H1 (cell line): Measurements from ENCODE around the gene GPS1. TPM values are rescaled to one million over a fixed set of nuclear protein-coding genes. Genes with fewer than 3 reads are reported as not detected.
A peak's percentile ranks its signal among the peaks of the same experiment; 100 is the strongest.

Experiments used
- CTCF ChIA-PET: fragments of 300-600 bp; sonication (Branson Sonifier 250); formaldehyde crosslinking; loops from one replicate; lab custom pipeline; 2021; ENCODE audit not compliant: partially characterized antibody; lab: Charles Lee
- POLR2A ChIA-PET: fragments of 300-600 bp; sonication (Branson Sonifier 250); formaldehyde crosslinking; loops from one replicate; lab custom pipeline; 2021; ENCODE audit warnings: inconsistent platforms; ENCODE audit not compliant: partially characterized antibody; lab: Charles Lee
- DNase-seq, 2 experiments: peaks; one replicate each; pipeline versions ENCODE4 v3.0.0 to v3.0.0-alpha.2; 2010 to 2022; ENCODE audit warnings: low spot score in 2 of 2, low read depth in 1 of 2, mixed read lengths in 1 of 2
- FAIRE-seq: peaks from 2 replicates; lab custom pipeline; 2011; peaks lifted over from hg19 to GRCh38; lab: Jason Lieb, UNC
- H2AFZ ChIP-seq: 2 replicates; pipeline ENCODE4 v1.8.1; 2012; ENCODE audit warnings: low read length, inconsistent platforms
- H2AK5ac ChIP-seq: 2 replicates; pipeline ENCODE4 v1.6.1; 2013; ENCODE audit warnings: low read depth, low read length
- H2BK120ac ChIP-seq: replicated peaks from 2 replicates; pipeline ENCODE3; 2013; ENCODE audit warnings: low read depth, low read length, inconsistent platforms
- H2BK12ac ChIP-seq: 2 replicates; pipeline ENCODE4 v1.6.1; 2013; ENCODE audit warnings: low read depth, low read length
- H2BK15ac ChIP-seq: 2 replicates; pipeline ENCODE4 v1.6.1; 2013; ENCODE audit warnings: low read length
- H2BK20ac ChIP-seq: 2 replicates; pipeline ENCODE4 v1.6.1; 2013; ENCODE audit warnings: low read length
- H2BK5ac ChIP-seq: 2 replicates; pipeline ENCODE4 v1.6.1; 2013; ENCODE audit warnings: low read depth, low read length
- H3K14ac ChIP-seq: 2 replicates; pipeline ENCODE4 v1.6.1; 2013; ENCODE audit warnings: inconsistent platforms; ENCODE audit not compliant: insufficient read length
- H3K18ac ChIP-seq: 2 replicates; pipeline ENCODE4 v1.6.1; 2013; ENCODE audit warnings: low read length; ENCODE audit errors: extremely low read depth
- H3K23ac ChIP-seq: 2 replicates; pipeline ENCODE4 v1.6.1; 2013; ENCODE audit warnings: inconsistent platforms; ENCODE audit not compliant: insufficient read length
- H3K23me2 ChIP-seq: 2 replicates; pipeline ENCODE4 v1.6.1; 2013; ENCODE audit warnings: low read depth, low read length
- H3K27ac ChIP-seq: 2 replicates; pipeline ENCODE4 v1.6.1; 2011; ENCODE audit warnings: low read depth, low read length, inconsistent platforms
- H3K27me3 ChIP-seq, 4 experiments: replicated peaks in 1 of 4; 1 replicate in 1 of 4; 2 replicates in 3 of 4; pipeline versions ENCODE4 v1.6.1 to v1.8.1; 2011 to 2013; ENCODE audit warnings: low read length in 3 of 4, mild to moderate bottlenecking in 3 of 4, inconsistent platforms in 2 of 4, mixed read lengths in 2 of 4, moderate library complexity in 1 of 4; ENCODE audit not compliant: control insufficient read depth in 3 of 4, insufficient read depth in 3 of 4; ENCODE audit errors: extremely low read depth in 1 of 4
- H3K36me3 ChIP-seq, 4 experiments: 2 replicates each; pipeline versions ENCODE4 v1.6.1 to v1.8.1; 2011 to 2013; ENCODE audit warnings: mild to moderate bottlenecking in 4 of 4, low read length in 3 of 4, moderate library complexity in 2 of 4, control low read depth in 1 of 4, inconsistent platforms in 1 of 4; ENCODE audit not compliant: insufficient read depth in 4 of 4, control insufficient read depth in 2 of 4
- H3K4ac ChIP-seq: replicated peaks from 2 replicates; pipeline ENCODE3; 2013; ENCODE audit warnings: low read length, low read depth, mixed read lengths, inconsistent platforms; ENCODE audit not compliant: insufficient read length
- H3K4me1 ChIP-seq, 4 experiments: replicated peaks in 1 of 4; 1 replicate in 1 of 4; 2 replicates in 3 of 4; pipeline versions ENCODE4 v1.6.1 to v1.8.1; 2011 to 2013; ENCODE audit warnings: low read length in 3 of 4, inconsistent platforms in 2 of 4, mixed read lengths in 1 of 4; ENCODE audit not compliant: insufficient read depth in 4 of 4, control insufficient read depth in 3 of 4
- H3K4me2 ChIP-seq, 2 experiments: 2 replicates each; pipeline versions ENCODE4 v1.6.1 to v1.8.1; 2011 to 2013; ENCODE audit warnings: low read depth in 2 of 2, low read length in 2 of 2, control low read depth in 1 of 2, inconsistent platforms in 1 of 2, mild to moderate bottlenecking in 1 of 2; ENCODE audit not compliant: insufficient read depth in 1 of 2
- H3K4me3 ChIP-seq, 4 experiments: fragments of 200-600, 300-600 bp in 1 of 4; sonication (generic), shearing (Covaris generic), sonication (Bioruptor Twin) in 1 of 4; 2 replicates each; pipeline versions ENCODE4 v1.5.1 to v1.8.1; 2011 to 2016; ENCODE audit warnings: low read length in 4 of 4, low read depth in 3 of 4, control low read depth in 2 of 4, inconsistent platforms in 2 of 4, mild to moderate bottlenecking in 2 of 4, mixed read lengths in 1 of 4, moderate library complexity in 1 of 4; ENCODE audit not compliant: insufficient read depth in 2 of 4; ENCODE audit errors: extremely low read depth in 1 of 4
- H3K56ac ChIP-seq: replicated peaks from 2 replicates; pipeline ENCODE3; 2013; ENCODE audit warnings: low read depth, mild to moderate bottlenecking, mixed read lengths, low read length, inconsistent platforms; ENCODE audit not compliant: insufficient read length
- H3K79me1 ChIP-seq: 2 replicates; pipeline ENCODE4 v1.6.1; 2013; ENCODE audit warnings: low read depth, low read length, control low read depth
- H3K79me2 ChIP-seq, 2 experiments: 2 replicates each; pipeline versions ENCODE4 v1.6.1 to v1.8.1; 2012 to 2013; ENCODE audit warnings: low read length in 2 of 2, mild to moderate bottlenecking in 2 of 2, inconsistent platforms in 1 of 2; ENCODE audit not compliant: insufficient read depth in 2 of 2, control insufficient read depth in 1 of 2
- H3K9ac ChIP-seq, 4 experiments: replicated peaks in 1 of 4; 1 replicate in 1 of 4; 2 replicates in 3 of 4; pipeline versions ENCODE4 v1.6.1 to v1.8.1; 2011 to 2013; ENCODE audit warnings: low read depth in 3 of 4, low read length in 3 of 4, control low read depth in 2 of 4, mild to moderate bottlenecking in 2 of 4, moderate library complexity in 2 of 4, inconsistent platforms in 1 of 4; ENCODE audit errors: extremely low read depth in 1 of 4
- H3K9me3 ChIP-seq, 2 experiments: 2 replicates each; pipeline versions ENCODE4 v1.6.1 to v1.8.1; 2012 to 2013; ENCODE audit warnings: mild to moderate bottlenecking in 2 of 2, moderate library complexity in 2 of 2, control low read depth in 1 of 2, inconsistent platforms in 1 of 2, low read depth in 1 of 2, low read length in 1 of 2, mixed read lengths in 1 of 2; ENCODE audit not compliant: insufficient read depth in 2 of 2
- H4K20me1 ChIP-seq, 2 experiments: replicated peaks in 1 of 2; 2 replicates each; pipeline versions ENCODE3 to v1.8.1; 2011 to 2013; ENCODE audit warnings: inconsistent platforms in 2 of 2, low read length in 2 of 2, mild to moderate bottlenecking in 1 of 2; ENCODE audit not compliant: insufficient read depth in 2 of 2, control insufficient read depth in 1 of 2
- H4K5ac ChIP-seq: 2 replicates; pipeline ENCODE4 v1.6.1; 2013; ENCODE audit warnings: low read length, low read depth, mixed read lengths, inconsistent platforms; ENCODE audit not compliant: insufficient read length
- H4K8ac ChIP-seq: 2 replicates; pipeline ENCODE4 v1.8.0; 2013; ENCODE audit warnings: mild to moderate bottlenecking, moderate library complexity, low read length, inconsistent platforms; ENCODE audit not compliant: insufficient read depth; ENCODE audit errors: extremely low read depth
- H4K91ac ChIP-seq: replicated peaks from 2 replicates; pipeline ENCODE3; 2013; ENCODE audit warnings: low read length, mixed read lengths, inconsistent platforms; ENCODE audit not compliant: insufficient read length
- CBX8 ChIP-seq: fragments of 300-800, 300-1000 bp; sonication (generic); IDR thresholded peaks from 2 replicates; pipeline ENCODE4 v1.7.1; 2016; ENCODE audit warnings: low read depth, low read length, borderline replicate concordance
- CREB1 ChIP-seq: IDR thresholded peaks from 2 replicates; pipeline ENCODE4 v1.6.1; 2012; ENCODE audit warnings: inconsistent platforms
- EGR1 ChIP-seq: IDR thresholded peaks from 2 replicates; pipeline ENCODE4 v1.6.1; 2011; ENCODE audit warnings: low read depth, low read length, borderline replicate concordance
- GABPA ChIP-seq: IDR thresholded peaks from 2 replicates; pipeline ENCODE4 v1.6.1; 2011; ENCODE audit warnings: mild to moderate bottlenecking, low read length, moderate library complexity, borderline replicate concordance; ENCODE audit not compliant: insufficient read depth
- KDM1A ChIP-seq: fragments of 200-600, 300-600 bp; sonication (generic); IDR thresholded peaks from 2 replicates; pipeline ENCODE4 v1.7.1; 2016; ENCODE audit warnings: mild to moderate bottlenecking, low read length, borderline replicate concordance
- POLR2A ChIP-seq, 2 experiments: IDR thresholded peaks; 1 replicate in 1 of 2; 2 replicates in 1 of 2; pipeline ENCODE4 v1.6.1; 2011; ENCODE audit warnings: low read depth in 2 of 2, low read length in 2 of 2, mild to moderate bottlenecking in 2 of 2; ENCODE audit errors: control extremely low read depth in 1 of 2
- RAD21 ChIP-seq, 2 experiments: IDR thresholded peaks in 1 of 2; conservative IDR thresholded peaks in 1 of 2; 2 replicates each; pipeline ENCODE4 v1.6.1; 2011; ENCODE audit warnings: low read depth in 2 of 2, low read length in 2 of 2, improper control_type of control experiment in 1 of 2, inconsistent platforms in 1 of 2, mild to moderate bottlenecking in 1 of 2, moderate library complexity in 1 of 2
- RFX5 ChIP-seq: IDR thresholded peaks from 2 replicates; pipeline ENCODE4 v1.6.1; 2011; ENCODE audit warnings: low read depth, low read length, improper control_type of control experiment, borderline replicate concordance
- TEAD4 ChIP-seq: IDR thresholded peaks from 2 replicates; pipeline ENCODE4 v1.6.1; 2012; ENCODE audit warnings: low read depth, low read length, inconsistent platforms, mixed read lengths
- WGBS, 2 experiments: shearing (Covaris generic) in 1 of 2; methylation state at CpG; one replicate each; pipeline versions ENCODE4 v1.1.6 to v1.1.7; 2013 to 2015; ENCODE audit warnings: low lambda C conversion rate in 2 of 2, mixed read lengths in 2 of 2, inconsistent platforms in 1 of 2, low coverage in 1 of 2, missing lambda C conversion rate in 1 of 2; ENCODE audit not compliant: insufficient replicate concordance in 2 of 2, insufficient coverage in 1 of 2, insufficient read length in 1 of 2; ENCODE audit errors: extremely low coverage in 1 of 2, missing lambda C conversion rate in 1 of 2; 5-methylcytosine and 5-hydroxymethylcytosine counted together
- polyA plus RNA-seq, 7 experiments: library from polyadenylated mRNA; depleted of rRNA in 3 of 7; stranded (reverse) in 5 of 7; unstranded in 2 of 7; fragments of >200 nt in 5 of 7; fragments of 200-250 nt in 2 of 7; gene quantifications; 1 replicate in 5 of 7; 2 replicates in 1 of 7; 4 replicates in 1 of 7; pipeline versions ENCODE4 v1.2.1 to v1.2.3, GENCODE V29; 2011 to 2013; ENCODE audit warnings: missing spikeins in 2 of 7, mixed read lengths in 2 of 7
- total RNA-seq: library from RNA; stranded (reverse); fragmentation: NEBNext Ultra II Directional; extraction: Animal tissue kit (Norgen Biotek cat#: 25700); gene quantifications from 2 replicates; pipeline ENCODE4 v1.2.1, GENCODE V29; 2021

GPS1 gene
- total and polyA plus RNA-seq, 2 of the 8 experiments (the other 6 are each of a cell fraction or from before 2014, with no cell fraction given) = 153 to 277 TPM

DNA sequence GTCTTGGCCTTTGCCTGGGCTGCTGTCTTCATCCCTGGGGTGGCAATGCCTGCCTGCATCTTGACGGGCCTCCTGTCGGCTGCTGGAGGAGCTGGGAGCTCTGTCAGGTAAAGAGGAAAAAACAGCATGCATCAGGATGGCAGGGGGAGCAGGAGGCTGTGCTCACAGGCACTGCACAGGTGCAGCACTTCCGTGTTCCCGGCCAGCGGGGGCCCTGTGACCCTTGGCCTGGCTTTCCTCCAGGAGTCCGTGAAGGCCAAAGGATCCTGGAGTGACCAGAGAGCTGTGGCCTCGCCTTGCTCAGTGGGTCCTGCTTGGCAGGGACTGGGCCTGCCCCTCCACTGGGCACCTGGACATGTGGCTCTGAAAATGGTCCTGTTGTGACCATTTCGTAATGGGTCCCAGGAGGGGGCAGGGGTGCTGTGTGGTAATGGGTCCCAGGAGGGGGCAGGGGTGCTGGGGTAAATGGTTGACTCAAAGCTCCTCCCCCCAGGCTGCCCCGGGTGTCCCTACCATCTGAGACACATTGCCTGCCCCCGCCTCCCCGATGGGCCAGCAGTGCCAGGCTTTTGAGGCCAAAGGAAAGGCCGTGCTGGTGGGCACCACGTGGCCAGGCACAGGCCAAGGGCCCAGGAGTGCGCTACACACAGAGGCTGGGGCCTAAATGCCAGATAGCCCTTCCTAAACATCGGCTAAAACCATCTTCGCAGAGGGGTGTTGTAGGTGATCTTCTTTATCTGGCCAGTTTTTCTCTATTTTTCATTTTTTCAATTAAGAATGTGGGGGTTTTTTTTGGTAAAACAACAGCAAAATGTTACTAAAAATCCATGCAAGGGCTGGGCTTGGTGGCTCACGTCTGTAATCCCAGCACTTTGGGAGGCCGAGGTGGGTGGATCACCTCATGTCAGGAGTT lies 50.3 kb downstream of the GPS1 start:
- WGBS, 2 experiments = 84% methylated on average over 17 of the region's 18 CpGs; no CpG with 5 or more reads in 1 of the 2 experiments
- ChIA-PET POLR2A (interaction anchor here (0.6 to 1.9 kb wide), 10 partner anchors 10 to 380 kb away, joined by 3 to 6 read pairs (median 4); no protein-coding TSS in a partner anchor), CTCF (interaction anchor here (0.7 to 6.5 kb wide), 6 partner anchors 15 to 72 kb away, joined by 3 to 61 read pairs (median 8); no protein-coding TSS in a partner anchor)
- Histone ChIP-seq H2BK15ac (no peak overlapping the region), H4K20me1 (peaks cover 0 to under 1% of the 10 kb centered on the region in 2 experiments), H3K79me2 (peaks cover 5 to 16% of the 10 kb centered on the region in 2 experiments; a peak in 3 of 4 replicates), H3K9me3 (no peaks in the 10 kb centered on the region), H4K8ac (no peak overlapping the region; the same call in 1 of the 2 replicates), H3K18ac (peak overlapping the region; percentile 60; the same call in 1 of the 2 replicates), H4K5ac (peak overlapping the region; percentile 44), H3K4ac (peak overlapping the region; percentile 72), H3K4me3 (no peak overlapping the region), H2BK20ac (0 out of 2 replicates have a peak overlapping the region, but pooled peaks have one; percentile 90), H3K4me1 (peaks cover 0 to 62% (median 55%) of the 10 kb centered on the region in 4 experiments; a peak in 6 of 7 replicates), H4K91ac (peak overlapping the region; percentile 37), H2BK12ac (no peak overlapping the region; the same call in 1 of the 2 replicates), H2BK5ac (0 out of 2 replicates have a peak overlapping the region, but pooled peaks have one; percentile 58), H2BK120ac (no peak overlapping the region), H3K36me3 (no peaks in the 10 kb centered on the region), H2AFZ (no peak overlapping the region), H3K14ac (no peak overlapping the region), H3K79me1 (peaks cover 2% of the 10 kb centered on the region), H3K23ac (no peak overlapping the region), H3K56ac (peak overlapping the region; percentile 7), H3K27me3 (no peaks in the 10 kb centered on the region), H3K9ac (no peak overlapping the region), H3K27ac (no peak overlapping the region), H3K23me2 (peaks cover 8% of the 10 kb centered on the region; the same call in 1 of the 2 replicates), H3K4me2 (no peak overlapping the region), H2AK5ac (no peak overlapping the region)
- FAIRE-seq (no peak), DNase-seq (no peak)
- no peak for TF ChIP-seq CBX8
- TF ChIP-seq GABPA = no peak
- no peak for TF ChIP-seq CREB1
- TF ChIP-seq POLR2A (IDR thresholded peaks at IDR 0.05; ENCODE audit: control extremely low read depth in 1 of 2, low read depth in 2 of 2, low read length in 2 of 2) = no peak
- TF ChIP-seq EGR1 = no peak
- TF ChIP-seq RFX5 = no peak
- no peak for TF ChIP-seq KDM1A
- TF ChIP-seq RAD21 (IDR thresholded peaks at IDR 0.05 in 1 of 2, conservative IDR thresholded peaks at IDR 0.05 in 1 of 2; ENCODE audit: low read depth in 2 of 2, low read length in 2 of 2) = no peak
- TF ChIP-seq TEAD4 = no peak
